ENCODE data around the gene SLC9A5.
A peak's percentile ranks its signal among the peaks of the same experiment; 100 is the strongest.

SLC9A5 gene

GRCh38 chr16:67263201-67263600 is 14.4 kb downstream of the SLC9A5 start:
- Histone ChIP-seq H3K36me3 (no peaks in the 10 kb centered on the region), H3K4me1 (no peaks in the 10 kb centered on the region), H3K4me3 (ENCODE audit: low read depth, low read length) (no peak overlapping the region), H3K9me3 (no peaks in the 10 kb centered on the region), H3K27me3 (no peaks in the 10 kb centered on the region)
- no peak for DNase-seq
- TF ChIP-seq CTCF (IDR thresholded peaks at IDR 0.05; ENCODE audit: low read depth, low read length), result no peak

- H3K4me1 ChIP-seq, result no peaks in the 10 kb centered on the region
- H3K27me3 ChIP-seq, result peaks cover 2% of the 10 kb centered on the region; the same call in 1 of the 2 replicates
- peak; percentile 30; the same call in 1 of the 2 replicates for TF ChIP-seq CTCF (IDR thresholded peaks at IDR 0.05; ENCODE audit: low read depth, low read length)
- no peaks in the 10 kb centered on the region for H3K9me3 ChIP-seq
- DNase-seq, result no peak
- H3K36me3 ChIP-seq, result no peaks in the 10 kb centered on the region
- H3K4me3 ChIP-seq (ENCODE audit: low read depth, low read length), result no peak overlapping the region
Observed at GRCh38 chr16:67264277-67264676, 15.5 kb downstream of the SLC9A5 start.

- no peak for DNase-seq
- H3K9me3 ChIP-seq, result no peaks in the 10 kb centered on the region
- no peak overlapping the region for H3K4me3 ChIP-seq (ENCODE audit: low read depth, low read length)
- H3K4me1 ChIP-seq, result no peaks in the 10 kb centered on the region
- TF ChIP-seq CTCF (IDR thresholded peaks at IDR 0.05; ENCODE audit: low read depth, low read length), result no peak
- H3K27me3 ChIP-seq, result peaks cover 3% of the 10 kb centered on the region; the same call in 1 of the 2 replicates
- no peaks in the 10 kb centered on the region for H3K36me3 ChIP-seq
Observed at GRCh38 chr16:67264866-67265265, 16.1 kb downstream of the SLC9A5 start.

- no peak for DNase-seq
- no peak overlapping the region for H3K4me3 ChIP-seq (ENCODE audit: low read depth, low read length)
- TF ChIP-seq CTCF (IDR thresholded peaks at IDR 0.05; ENCODE audit: low read depth, low read length), result no peak
- H3K9me3 ChIP-seq, result no peaks in the 10 kb centered on the region
- peaks cover 3% of the 10 kb centered on the region; the same call in 1 of the 2 replicates for H3K27me3 ChIP-seq
- no peaks in the 10 kb centered on the region for H3K36me3 ChIP-seq
- H3K4me1 ChIP-seq, result no peaks in the 10 kb centered on the region
Observed at GRCh38 chr16:67265834-67266233, 17.1 kb downstream of the SLC9A5 start.

GRCh38 chr16:67268136-67268579 is 19.4 kb downstream of the SLC9A5 start:
- no peak for DNase-seq
- TF ChIP-seq CTCF (IDR thresholded peaks at IDR 0.05; ENCODE audit: low read depth, low read length), result no peak
- no peaks in the 10 kb centered on the region for H3K36me3 ChIP-seq

GRCh38 chr16:67269766-67270165 is 21.0 kb downstream of the SLC9A5 start:
- no peak for DNase-seq
- Histone ChIP-seq H3K9me3 (no peaks in the 10 kb centered on the region), H3K27me3 (peaks cover 3% of the 10 kb centered on the region; the same call in 1 of the 2 replicates), H3K4me3 (ENCODE audit: low read depth, low read length) (no peak overlapping the region), H3K4me1 (no peaks in the 10 kb centered on the region), H3K36me3 (no peaks in the 10 kb centered on the region)
- TF ChIP-seq CTCF (IDR thresholded peaks at IDR 0.05; ENCODE audit: low read depth, low read length), result no peak

More at GRCh38 chr16:67268136-67268579, 19.4 kb downstream of the SLC9A5 start:
- Histone ChIP-seq H3K27me3 (peaks cover 3% of the 10 kb centered on the region; the same call in 1 of the 2 replicates), H3K4me1 (no peaks in the 10 kb centered on the region), H3K9me3 (no peaks in the 10 kb centered on the region), H3K4me3 (ENCODE audit: low read depth, low read length) (no peak overlapping the region)

Measured in BE2C (cell line).